K562 (cell line): ENCODE results near the gene NSRP1. TPM values are rescaled to one million over a fixed set of nuclear protein-coding genes. Genes with fewer than 3 reads are reported as not detected.
A peak's percentile ranks its signal among the peaks of the same experiment; 100 is the strongest.

Source experiments
- C11orf30 ChIP-seq: fragments of 450-650 bp; IDR thresholded peaks from 2 replicates; pipeline ENCODE4 v1.6.1; 2016; ENCODE audit warnings: low read depth, mild to moderate bottlenecking
- JUN ChIP-seq, 2 experiments: sonication (generic) in 1 of 2; formaldehyde crosslinking in 1 of 2; IDR thresholded peaks; 2 replicates each; pipeline versions ENCODE4 v1.6.1 to v1.8.0; 2012 to 2022; ENCODE audit warnings: borderline replicate concordance in 2 of 2, mild to moderate bottlenecking in 2 of 2, improper control_type of control experiment in 1 of 2, low read depth in 1 of 2, low read length in 1 of 2, missing genetic modification reagents in 1 of 2
- NEUROD1 ChIP-seq: fragments of 150-350 bp; IDR thresholded peaks from 2 replicates; pipeline ENCODE4 v1.6.1; 2014; ENCODE audit warnings: borderline replicate concordance, low read length, low read depth; ENCODE audit not compliant: partially characterized antibody
- XRCC3 ChIP-seq: fragments of 450-650 bp; IDR thresholded peaks from 2 replicates; pipeline ENCODE4 v1.6.1; 2017; ENCODE audit warnings: mild to moderate bottlenecking, moderate library complexity
- polyA plus RNA-seq, 8 experiments: library from polyadenylated mRNA; depleted of rRNA in 4 of 8; stranded (reverse) in 5 of 8; unstranded in 3 of 8; fragments of >200 nt; fragmentation: Nextera tagmentation in 2 of 8; fragmentation: Illumina TruSeq in 1 of 8; extraction: Ambion mirVana in 2 of 8; extraction: Trizol in 1 of 8; gene quantifications; 2 replicates each; pipeline versions ENCODE4 v1.2.1 to v1.2.3, GENCODE V29; 2011 to 2014; ENCODE audit warnings: inconsistent platforms in 1 of 8, missing spikeins in 1 of 8
- total RNA-seq, 7 experiments: library from RNA; depleted of rRNA in 6 of 7; stranded (reverse); fragments of >200 nt in 6 of 7; fragmentation: Illumina TruSeq in 2 of 7; extraction: Trizol in 2 of 7; gene quantifications; 2 replicates each; pipeline versions ENCODE4 v1.2.1 to v1.2.3, GENCODE V29; 2011 to 2021; ENCODE audit warnings: low replicate concordance in 1 of 7
- TF ChIP-seq, protein P1 (sequence below), 2 experiments: fragments of 450-650 bp in 1 of 2; sonication (generic) in 1 of 2; formaldehyde crosslinking in 1 of 2; IDR thresholded peaks in 1 of 2; conservative IDR thresholded peaks in 1 of 2; 2 replicates each; pipeline versions ENCODE4 v1.6.1 to v1.8.1; 2016 to 2023; ENCODE audit warnings: mild to moderate bottlenecking in 2 of 2, moderate library complexity in 2 of 2, inconsistent platforms in 1 of 2, missing genetic modification reagents in 1 of 2
- TF ChIP-seq, protein P2 (sequence below): conservative IDR thresholded peaks from 2 replicates; pipeline ENCODE4 v1.6.1; 2011; ENCODE audit warnings: low read depth, mild to moderate bottlenecking, low read length; ENCODE audit not compliant: control insufficient read depth
- TF ChIP-seq, protein P3 (sequence below): fragments of 200-400 bp; formaldehyde crosslinking; IDR thresholded peaks from 2 replicates; pipeline ENCODE4 v1.6.1; 2017; ENCODE audit warnings: mild to moderate bottlenecking, low read depth, low read length, moderate library complexity
- TF ChIP-seq, protein P4 (sequence below): fragments of 250-450 bp; sonication (Bioruptor Pico); IDR thresholded peaks from 2 replicates; pipeline ENCODE4 v1.5.0; 2022; ENCODE audit warnings: mild to moderate bottlenecking
- TF ChIP-seq, protein P5 (sequence below): fragments of 150-350 bp; conservative IDR thresholded peaks from 2 replicates; pipeline ENCODE4 v1.6.1; 2014; ENCODE audit warnings: low read length
- TF ChIP-seq, protein P6 (sequence below): sonication (generic); formaldehyde crosslinking; IDR thresholded peaks from 2 replicates; pipeline ENCODE4 v1.8.0; 2022; ENCODE audit warnings: mild to moderate bottlenecking, low read depth, missing genetic modification reagents

NSRP1 gene
- total and polyA plus RNA-seq, 9 of the 15 experiments (the other 6 are each of a cell fraction or from before 2014, with no cell fraction given): 18.4 to 68.6 (median 32.7) TPM

DNA sequence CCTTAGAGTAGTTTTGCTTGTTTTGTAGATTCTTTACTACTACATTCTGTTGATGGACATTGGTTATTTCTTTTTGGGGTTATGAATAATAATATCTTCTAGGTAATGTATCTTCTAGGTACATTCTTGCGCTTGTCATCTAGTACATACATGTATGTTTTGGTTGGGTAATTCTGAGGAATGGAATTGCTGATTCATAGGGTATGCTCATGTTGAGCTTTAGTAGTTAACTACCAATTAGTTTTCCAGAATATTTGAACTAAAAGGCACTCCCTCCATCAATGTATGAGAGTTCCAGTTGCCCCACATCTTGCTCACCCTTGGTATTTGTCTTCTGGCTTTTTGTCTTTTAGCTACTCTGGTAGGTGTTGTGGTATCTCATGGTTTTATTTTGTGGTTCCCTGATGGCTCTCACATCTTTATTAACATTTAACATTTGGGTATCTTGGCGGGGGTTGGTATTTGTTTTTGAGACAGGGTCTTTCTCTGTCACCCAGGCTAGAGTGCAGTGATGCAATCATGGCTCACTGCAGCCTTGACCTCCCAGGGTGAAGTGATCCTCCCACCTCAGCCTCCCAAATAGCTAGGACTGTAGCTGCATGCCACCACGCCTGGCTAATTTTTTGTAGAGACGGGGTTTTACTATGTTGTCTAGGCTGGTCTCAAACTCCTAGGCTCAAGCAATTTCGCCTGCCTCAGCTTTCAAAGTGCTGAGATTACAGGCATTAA is 71.8 kb downstream of the NSRP1 start (continued):
- TF ChIP-seq NEUROD1 (no peak), XRCC3 (no peak), C11orf30 (peak; percentile 27; the same call in 1 of the 2 replicates), JUN (IDR thresholded peaks at IDR 0.05; ENCODE audit: borderline replicate concordance, low read depth, low read length) (no peak), JUN (CRISPR knock-in tag; IDR thresholded peaks at IDR 0.05; ENCODE audit: borderline replicate concordance) (no peak)
- TF ChIP-seq, protein P1, sequence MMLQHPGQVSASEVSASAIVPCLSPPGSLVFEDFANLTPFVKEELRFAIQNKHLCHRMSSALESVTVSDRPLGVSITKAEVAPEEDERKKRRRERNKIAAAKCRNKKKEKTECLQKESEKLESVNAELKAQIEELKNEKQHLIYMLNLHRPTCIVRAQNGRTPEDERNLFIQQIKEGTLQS (IDR thresholded peaks at IDR 0.05): peak; percentile 23; the same call in 1 of the 2 replicates
- TF ChIP-seq, protein P1 (CRISPR knock-in tag; conservative IDR thresholded peaks at IDR 0.05): no peak
- TF ChIP-seq, protein P2, sequence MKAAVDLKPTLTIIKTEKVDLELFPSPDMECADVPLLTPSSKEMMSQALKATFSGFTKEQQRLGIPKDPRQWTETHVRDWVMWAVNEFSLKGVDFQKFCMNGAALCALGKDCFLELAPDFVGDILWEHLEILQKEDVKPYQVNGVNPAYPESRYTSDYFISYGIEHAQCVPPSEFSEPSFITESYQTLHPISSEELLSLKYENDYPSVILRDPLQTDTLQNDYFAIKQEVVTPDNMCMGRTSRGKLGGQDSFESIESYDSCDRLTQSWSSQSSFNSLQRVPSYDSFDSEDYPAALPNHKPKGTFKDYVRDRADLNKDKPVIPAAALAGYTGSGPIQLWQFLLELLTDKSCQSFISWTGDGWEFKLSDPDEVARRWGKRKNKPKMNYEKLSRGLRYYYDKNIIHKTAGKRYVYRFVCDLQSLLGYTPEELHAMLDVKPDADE: no peak
- TF ChIP-seq, protein P3, sequence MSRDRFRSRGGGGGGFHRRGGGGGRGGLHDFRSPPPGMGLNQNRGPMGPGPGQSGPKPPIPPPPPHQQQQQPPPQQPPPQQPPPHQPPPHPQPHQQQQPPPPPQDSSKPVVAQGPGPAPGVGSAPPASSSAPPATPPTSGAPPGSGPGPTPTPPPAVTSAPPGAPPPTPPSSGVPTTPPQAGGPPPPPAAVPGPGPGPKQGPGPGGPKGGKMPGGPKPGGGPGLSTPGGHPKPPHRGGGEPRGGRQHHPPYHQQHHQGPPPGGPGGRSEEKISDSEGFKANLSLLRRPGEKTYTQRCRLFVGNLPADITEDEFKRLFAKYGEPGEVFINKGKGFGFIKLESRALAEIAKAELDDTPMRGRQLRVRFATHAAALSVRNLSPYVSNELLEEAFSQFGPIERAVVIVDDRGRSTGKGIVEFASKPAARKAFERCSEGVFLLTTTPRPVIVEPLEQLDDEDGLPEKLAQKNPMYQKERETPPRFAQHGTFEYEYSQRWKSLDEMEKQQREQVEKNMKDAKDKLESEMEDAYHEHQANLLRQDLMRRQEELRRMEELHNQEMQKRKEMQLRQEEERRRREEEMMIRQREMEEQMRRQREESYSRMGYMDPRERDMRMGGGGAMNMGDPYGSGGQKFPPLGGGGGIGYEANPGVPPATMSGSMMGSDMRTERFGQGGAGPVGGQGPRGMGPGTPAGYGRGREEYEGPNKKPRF: no peak
- TF ChIP-seq, protein P4, sequence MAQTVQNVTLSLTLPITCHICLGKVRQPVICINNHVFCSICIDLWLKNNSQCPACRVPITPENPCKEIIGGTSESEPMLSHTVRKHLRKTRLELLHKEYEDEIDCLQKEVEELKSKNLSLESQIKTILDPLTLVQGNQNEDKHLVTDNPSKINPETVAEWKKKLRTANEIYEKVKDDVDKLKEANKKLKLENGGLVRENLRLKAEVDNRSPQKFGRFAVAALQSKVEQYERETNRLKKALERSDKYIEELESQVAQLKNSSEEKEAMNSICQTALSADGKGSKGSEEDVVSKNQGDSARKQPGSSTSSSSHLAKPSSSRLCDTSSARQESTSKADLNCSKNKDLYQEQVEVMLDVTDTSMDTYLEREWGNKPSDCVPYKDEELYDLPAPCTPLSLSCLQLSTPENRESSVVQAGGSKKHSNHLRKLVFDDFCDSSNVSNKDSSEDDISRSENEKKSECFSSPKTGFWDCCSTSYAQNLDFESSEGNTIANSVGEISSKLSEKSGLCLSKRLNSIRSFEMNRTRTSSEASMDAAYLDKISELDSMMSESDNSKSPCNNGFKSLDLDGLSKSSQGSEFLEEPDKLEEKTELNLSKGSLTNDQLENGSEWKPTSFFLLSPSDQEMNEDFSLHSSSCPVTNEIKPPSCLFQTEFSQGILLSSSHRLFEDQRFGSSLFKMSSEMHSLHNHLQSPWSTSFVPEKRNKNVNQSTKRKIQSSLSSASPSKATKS (CRISPR knock-in tag): no peak
- TF ChIP-seq, protein P5, sequence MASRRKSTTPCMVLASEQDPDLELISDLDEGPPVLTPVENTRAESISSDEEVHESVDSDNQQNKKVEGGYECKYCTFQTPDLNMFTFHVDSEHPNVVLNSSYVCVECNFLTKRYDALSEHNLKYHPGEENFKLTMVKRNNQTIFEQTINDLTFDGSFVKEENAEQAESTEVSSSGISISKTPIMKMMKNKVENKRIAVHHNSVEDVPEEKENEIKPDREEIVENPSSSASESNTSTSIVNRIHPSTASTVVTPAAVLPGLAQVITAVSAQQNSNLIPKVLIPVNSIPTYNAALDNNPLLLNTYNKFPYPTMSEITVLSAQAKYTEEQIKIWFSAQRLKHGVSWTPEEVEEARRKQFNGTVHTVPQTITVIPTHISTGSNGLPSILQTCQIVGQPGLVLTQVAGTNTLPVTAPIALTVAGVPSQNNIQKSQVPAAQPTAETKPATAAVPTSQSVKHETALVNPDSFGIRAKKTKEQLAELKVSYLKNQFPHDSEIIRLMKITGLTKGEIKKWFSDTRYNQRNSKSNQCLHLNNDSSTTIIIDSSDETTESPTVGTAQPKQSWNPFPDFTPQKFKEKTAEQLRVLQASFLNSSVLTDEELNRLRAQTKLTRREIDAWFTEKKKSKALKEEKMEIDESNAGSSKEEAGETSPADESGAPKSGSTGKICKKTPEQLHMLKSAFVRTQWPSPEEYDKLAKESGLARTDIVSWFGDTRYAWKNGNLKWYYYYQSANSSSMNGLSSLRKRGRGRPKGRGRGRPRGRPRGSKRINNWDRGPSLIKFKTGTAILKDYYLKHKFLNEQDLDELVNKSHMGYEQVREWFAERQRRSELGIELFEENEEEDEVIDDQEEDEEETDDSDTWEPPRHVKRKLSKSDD: no peak
- TF ChIP-seq, protein P6, sequence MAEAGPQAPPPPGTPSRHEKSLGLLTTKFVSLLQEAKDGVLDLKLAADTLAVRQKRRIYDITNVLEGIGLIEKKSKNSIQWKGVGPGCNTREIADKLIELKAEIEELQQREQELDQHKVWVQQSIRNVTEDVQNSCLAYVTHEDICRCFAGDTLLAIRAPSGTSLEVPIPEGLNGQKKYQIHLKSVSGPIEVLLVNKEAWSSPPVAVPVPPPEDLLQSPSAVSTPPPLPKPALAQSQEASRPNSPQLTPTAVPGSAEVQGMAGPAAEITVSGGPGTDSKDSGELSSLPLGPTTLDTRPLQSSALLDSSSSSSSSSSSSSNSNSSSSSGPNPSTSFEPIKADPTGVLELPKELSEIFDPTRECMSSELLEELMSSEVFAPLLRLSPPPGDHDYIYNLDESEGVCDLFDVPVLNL: no peak
